HG03108 (cell line): ENCODE data around the gene CSTPP1.

Source experiments
- ATAC-seq: cut with Tn5 transposase; IDR thresholded peaks from one replicate; pipeline ENCODE4 v1.9.1; 2021; ENCODE audit warnings: moderate library complexity; ENCODE audit not compliant: unreplicated experiment

Gene CSTPP1

DNA sequence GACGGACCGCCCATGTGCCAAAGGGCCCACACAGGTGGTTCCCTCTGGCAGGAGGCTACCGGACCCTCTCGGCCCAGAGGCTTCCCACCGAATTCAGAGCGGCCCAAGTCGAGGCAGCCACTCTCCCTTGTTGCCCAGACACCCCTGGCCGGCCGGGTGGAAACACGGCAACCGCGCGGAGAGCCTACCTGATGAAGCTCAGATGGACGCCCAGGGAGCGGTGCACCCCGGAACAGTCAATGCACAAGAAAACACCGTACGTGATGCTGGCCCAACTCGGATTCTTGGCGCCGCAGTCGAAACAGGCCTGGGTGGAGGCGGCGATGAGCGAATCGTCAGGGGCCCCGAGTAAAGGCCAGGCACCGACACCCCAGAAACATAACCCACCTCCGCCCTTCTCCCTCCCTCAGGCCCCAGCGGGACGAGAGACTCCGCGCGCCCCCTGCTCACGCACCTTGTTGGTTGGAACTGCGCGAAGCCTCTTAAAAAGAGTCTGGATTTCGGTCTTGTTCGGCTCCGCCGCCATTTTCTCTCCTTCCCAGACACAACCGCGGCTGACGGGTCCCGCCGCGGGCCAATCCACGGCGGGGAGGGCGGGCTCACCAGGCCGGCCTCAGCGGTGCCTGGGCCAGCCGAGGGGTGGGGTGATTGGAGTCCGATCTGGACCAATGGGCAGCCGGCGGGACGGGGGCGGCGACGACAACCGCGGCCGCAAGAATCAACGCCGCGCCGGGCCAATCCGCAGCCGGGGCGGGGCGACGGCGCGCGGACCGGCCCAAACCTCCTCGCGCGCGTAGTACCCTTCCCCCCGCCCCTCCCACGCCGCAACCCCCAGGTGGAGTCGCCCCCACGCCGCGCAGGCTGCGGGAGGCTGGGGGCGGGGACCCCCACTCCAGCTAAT is 240.0 kb downstream of the CSTPP1 start, which contains the start of gene ARFGAP2:
Gene ARFGAP2, minus strand, starts transcription at position 552 of the 901 bp plus-strand sequence. Its CDS starts 26 bp downstream, at position 526.
- peak; percentile 92 for ATAC-seq

DNA sequence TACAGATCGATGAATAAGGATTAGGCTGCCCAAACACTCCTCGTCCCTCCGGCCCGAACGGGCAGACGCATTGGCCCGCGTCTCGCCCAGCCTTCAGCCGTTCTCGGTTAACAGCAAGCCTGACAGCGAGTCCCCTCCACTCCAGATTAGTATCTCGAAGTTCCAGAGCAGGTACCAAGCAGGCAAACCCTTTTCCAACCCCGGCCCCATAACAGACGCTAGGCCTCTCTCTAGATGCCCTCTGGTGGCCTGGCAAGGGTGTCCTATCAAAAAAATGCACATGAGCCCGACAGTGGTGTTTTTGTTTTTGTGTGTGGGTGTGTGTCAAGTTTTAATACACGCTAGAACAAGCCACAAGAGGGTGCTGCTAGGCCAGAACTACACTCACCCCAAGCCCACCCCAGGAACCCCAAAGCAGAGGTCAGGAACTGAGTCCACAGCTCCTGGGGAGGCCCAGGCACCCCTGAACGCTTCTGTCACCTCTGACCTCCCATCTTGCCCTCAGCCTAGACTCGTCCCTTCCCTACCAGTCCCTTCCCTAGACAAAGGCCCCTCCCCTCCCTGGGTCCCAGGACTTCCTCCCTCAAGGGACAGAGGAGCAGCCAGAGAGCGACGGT is 240.8 kb downstream of the CSTPP1 start:
- ATAC-seq, result peak; percentile 35

DNA sequence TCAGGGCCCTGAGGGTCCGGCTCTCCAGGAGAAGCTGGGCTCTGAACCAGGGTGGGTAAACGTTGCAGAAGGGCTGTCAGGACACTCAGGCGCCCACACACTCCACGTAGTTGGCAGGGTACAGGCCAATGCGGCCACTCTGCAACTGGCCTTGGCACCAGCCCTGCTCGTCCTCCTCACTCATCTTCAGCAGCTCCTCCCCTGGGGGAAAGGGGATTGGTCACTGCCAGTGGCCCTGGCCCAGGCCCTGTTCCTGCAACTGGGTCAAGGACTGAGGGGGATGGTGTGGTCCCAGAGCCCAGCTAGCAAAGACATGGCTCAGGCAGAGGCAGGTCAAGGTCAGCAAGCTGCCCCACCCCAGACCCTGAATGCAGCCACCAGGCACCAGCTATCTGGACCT is 241.3 kb downstream of the CSTPP1 start:
- ATAC-seq, result no peak

DNA sequence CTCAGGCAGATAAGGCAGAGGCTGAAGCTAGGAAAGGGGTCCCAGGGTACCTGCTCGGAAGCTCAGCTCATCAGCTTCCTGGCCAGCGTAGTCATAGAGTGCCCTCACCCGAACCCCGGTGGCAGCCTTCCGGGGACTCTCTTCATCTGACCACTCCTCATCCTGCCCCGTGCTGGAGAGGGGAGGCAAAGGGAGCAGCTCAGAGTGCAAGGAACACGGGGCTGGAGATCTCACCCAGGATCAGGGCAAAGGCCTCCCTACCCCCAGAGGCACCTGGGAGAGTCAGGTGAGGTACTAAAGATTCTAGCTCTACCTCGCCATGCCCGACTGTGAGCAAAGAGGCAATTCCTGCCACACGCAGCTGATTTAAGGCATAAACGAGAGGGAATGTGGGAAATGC is 241.8 kb downstream of the CSTPP1 start:
- ATAC-seq, result no peak

DNA sequence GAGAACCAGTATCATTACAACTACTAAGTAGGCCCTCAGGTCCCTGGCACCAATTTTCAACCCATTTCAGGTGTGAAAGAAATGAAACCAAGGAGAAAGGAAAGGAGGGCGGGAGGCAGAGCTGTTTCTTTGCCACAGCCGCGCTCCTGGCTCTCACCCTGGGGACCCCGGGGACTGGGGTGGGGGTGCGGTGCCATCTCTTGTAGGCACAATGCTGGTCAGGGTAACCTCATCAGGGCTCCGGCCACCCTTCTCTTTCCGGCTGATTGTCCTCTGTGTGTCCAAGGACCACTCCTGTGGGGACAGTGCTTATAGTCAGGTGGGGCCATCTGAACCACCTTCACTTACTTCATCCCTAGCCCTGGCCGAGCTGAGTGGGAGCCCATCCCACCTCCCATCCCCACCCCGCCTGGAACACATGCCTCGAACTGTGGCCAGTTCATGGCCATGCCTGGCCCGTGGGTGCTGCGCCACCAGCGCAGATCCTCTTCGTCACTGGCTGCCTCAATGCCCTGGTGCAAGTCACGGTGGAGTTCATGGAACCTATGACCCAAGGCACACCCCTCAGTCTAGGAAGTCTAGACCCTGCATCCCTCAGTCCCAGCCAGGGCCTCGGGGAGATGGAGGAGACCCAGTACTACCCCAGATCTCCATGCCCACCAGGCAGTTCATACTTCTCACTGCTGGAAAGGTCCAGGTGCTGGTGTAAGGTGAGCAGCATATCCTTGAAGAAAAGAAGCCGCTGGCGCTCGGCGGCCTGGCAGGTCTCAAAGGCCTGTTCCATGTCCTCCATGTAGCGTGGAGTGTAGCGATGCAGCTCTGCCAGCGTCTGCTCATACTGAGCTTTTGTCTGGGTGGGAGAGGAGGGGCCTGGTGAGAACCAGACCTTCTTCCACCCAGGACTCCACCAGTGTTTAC is 242.4 kb downstream of the CSTPP1 start:
- no peak for ATAC-seq

DNA sequence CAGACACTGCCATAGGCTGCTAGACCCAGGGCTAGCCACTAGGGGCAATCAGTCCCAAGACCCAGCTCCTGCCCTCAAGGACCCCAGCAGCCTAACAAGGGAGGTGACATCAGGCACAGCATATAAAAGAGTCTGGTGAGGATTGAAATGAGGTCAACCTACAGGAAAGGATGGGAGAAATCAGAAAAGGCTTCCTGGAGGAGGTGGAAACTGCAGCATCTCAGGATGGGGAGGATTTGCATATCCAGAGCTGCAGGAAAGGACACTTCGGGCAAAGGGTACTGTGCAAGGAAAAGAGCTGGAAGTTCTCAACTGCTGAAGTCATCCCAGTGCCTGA is 243.1 kb downstream of the CSTPP1 start:
- ATAC-seq, result no peak

DNA sequence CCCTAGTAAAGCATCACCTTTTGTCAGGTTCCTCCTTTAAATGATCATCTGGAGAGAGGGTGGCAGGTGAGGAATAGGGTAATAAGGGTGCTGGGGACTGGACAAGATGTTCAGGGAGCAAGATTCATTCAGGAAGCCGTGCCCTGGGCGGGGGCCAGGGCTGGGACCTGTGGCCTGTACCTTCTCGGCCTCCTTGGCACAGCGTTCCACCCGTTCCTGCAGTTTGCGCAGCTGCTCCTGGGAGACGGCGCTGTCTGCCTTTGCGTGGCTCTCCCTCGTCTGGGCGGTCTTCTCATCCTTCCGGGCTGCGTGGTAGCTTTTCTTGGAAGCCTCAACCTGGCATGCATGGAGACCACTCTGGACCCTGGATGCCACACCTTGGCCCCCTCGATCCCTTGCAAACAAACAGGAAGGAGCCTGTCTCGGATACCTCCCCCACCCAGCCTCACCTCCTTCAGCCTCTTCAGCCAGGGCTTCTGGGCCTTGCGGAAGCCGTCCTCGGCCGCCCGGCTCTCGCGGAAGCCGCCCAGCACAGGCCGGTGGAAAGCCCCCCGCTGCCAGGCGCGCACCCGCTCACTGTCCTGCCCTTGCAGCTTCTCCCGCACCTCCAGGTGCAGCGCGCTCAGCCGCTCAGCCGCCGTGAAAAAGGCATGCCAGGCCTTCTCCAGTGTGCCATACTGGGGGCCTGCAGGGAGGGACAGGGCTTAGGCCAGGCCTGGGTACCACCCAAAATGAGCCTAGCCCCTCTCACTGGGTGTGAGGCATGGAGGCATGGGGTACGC is 243.6 kb downstream of the CSTPP1 start:
- ATAC-seq, result no peak

DNA sequence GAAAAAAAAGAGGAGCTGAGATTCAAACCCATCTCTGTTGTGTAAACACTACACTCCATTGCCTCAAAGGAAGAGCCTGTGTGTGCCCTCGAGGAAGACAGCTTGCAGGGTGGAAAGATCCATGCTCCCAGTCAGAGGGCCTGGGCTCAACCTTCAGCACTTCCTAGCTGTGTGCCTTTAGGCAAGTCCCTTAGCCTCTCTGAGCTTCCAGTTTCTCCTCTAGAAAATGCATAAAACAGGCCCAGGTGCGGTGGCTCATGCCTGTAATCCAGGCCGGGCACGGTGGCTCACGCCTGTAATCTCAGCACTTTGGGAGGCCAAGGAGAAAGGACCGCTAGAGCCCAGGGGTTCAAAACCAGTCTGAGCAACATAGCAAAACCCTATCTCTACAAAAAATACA is 244.7 kb downstream of the CSTPP1 start:
- ATAC-seq, result no peak

DNA sequence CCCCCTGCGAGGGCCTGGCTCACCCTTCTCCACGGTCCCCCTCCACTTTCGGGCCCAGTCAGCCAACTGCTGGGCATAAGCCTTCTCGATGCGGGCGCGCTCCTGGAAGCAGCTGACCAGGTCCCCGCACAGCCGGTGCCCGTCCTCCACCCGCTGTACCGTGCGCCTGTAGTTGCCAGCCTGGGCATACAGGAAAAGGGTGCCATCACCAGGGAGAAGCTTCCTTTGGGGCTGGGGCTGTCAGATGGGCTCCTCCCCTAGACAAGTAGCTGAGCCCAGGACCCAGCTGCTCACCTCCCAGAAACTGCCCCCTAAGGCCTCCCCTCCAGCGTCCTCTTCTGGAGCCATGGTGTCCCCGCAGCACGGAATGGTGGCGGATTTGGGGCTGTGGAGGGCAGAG is 245.8 kb downstream of the CSTPP1 start:
- ATAC-seq, result no peak

DNA sequence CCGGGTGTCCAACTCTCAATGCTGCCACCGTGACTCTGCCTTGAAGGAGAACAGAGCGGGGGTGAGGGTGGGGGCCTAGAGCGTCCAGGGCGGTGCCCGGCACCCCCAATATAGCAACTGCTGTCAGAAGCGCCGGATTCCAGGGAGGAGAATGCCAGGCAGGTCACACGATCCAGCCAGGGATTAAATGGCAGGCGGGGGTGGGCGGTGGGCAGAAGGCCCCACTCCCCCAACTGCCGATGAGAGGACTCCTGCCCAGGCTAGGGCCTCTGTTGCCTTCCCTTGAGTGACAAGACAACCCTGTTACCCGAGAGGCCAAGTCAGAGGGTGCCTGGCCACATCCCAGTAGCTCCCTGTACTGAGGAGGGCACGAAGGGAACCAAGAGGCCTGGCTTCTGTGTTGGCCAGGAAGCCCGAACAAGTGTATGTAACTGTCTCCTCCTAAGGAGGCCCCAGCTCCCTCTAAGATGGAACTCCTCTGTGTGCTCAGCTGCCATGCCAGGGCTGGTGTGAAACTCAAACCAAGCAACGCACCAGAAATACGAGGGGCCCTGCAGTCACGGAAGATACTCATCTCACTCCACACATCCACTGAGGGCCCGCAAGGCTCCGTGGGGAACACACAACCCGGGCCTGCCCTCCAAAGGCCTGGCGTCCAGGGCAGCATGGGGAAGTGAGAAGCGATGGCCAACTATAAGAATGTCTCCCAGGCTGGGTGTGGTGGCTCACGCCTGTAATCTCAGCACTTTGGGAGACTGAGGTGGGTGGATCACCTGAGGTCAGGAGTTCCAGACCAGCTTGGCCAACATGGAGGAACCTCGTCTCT is 246.7 kb downstream of the CSTPP1 start:
- no peak for ATAC-seq

DNA sequence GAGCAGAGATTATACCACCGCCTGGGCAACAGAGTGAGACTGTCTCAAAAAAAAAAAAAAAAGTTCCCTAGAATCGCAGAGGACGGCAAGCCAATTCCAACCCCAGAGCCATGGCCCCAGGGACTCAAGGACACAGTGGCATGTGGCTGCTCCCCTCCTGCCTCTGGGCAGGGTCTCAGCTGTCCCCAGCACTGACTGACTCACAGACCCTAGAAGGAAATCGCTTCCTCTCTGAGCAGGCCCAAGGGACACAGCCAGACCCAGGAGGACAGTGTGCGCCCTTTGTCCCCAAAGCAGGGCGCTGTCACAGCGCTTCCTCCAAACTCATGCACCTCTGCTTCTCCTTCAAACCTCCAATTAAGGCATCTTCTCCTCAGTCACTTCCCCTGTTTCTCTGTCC is 247.4 kb downstream of the CSTPP1 start:
- ATAC-seq, result no peak

DNA sequence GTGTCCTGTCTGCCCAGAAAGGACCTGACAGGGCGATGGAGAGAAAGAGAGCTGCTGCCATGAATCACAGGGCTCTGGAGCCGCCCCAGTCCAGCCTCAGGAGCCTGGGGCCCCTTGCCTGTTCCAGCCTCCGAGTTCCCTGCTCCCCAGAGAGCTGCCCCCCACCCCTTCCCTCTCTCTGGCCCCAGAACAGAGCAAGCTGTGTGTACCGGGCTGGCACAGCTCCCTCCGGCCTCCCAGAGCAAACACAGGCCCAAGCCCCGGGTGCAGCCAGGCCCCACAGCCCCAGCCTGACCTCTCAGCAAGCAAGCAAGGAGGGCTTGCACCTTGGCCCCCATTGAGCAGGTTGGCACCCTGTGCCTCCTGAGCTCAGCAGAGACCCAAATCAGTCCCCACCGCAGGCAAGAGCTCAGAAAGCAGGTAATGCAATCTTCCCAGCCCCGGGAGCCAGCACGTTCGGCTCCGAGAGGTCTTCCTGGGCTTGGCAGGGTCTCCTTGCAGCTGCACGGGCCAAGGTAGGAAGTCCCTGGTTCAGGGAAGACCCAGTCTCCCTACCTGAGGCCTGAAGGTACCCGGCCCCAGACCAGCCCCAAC is 248.2 kb downstream of the CSTPP1 start:
- ATAC-seq, result no peak

DNA sequence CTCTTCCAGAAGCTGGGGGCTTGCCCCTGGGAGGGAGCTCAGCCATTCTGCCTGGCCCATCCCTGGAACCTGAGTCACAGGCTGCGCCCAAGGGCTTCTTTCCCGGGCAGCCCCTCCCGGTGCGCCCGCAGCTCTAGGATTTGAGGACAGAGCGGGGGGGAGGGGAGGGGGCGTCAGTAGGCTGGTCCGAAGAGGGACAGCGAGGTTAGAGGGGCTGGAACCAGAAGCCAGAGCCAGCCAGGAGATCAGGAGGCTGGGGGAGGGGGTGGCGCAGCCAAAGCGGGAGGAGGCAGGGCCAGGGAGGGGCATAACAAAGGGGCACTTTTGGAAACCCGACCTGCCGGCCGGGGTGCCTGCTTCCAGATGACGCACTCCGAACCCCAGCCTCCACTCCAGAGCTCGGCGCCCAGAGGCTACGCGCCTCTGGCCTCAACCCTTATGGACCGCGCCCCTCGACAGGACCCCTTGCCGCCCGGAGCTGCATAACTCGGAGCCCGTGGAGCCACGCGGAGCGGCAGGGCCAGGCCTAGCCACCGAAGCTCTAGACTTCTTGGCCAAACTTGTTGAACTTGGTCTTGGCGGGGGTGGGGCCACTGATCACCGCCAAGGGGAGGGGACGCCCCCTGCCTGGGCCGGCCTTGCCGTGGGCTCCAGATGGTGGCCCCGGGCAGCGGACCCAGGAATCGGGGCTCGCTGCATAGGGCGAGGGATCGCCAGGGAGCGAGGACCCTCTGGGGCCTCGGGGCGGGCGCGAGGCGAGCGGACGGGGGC is 248.9 kb downstream of the CSTPP1 start:
- no peak for ATAC-seq

DNA sequence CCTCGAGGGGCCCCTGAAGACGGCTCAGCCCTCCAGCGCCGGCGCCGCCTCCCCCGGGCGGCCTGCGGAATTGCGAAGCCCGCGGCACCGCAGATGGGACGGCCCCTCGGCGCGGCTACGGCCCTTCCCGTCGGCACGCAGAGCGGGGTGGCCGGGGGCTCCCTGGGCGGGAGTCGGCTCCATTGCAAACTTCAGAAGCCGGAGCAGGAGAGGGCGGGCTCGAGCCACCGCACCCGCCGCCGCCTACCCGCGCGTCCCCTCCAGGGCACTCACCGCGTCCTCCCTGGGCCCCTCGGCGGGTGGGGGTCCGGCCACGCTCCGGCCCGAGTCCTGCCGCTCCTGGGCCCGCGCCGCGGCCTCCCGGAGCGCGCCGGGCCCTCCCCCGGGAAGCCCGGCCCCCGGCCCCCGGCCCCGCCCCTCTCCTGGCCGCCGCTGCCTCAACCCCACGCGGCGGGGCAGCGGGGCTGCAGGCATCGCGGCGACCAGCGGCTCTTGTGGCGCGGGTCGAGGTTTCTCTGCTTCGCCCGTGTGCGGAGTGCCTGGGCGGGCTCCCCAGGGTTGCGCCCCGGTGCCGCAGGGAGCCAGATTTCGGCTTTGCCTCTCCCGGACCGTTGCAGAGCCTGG is 249.6 kb downstream of the CSTPP1 start, which contains the start of gene PACSIN3:
Gene PACSIN3, minus strand, starts transcription at position 359 of the 624 bp plus-strand sequence. CDS start 3,707 bp downstream, outside the sequence.
- ATAC-seq, result no peak

DNA sequence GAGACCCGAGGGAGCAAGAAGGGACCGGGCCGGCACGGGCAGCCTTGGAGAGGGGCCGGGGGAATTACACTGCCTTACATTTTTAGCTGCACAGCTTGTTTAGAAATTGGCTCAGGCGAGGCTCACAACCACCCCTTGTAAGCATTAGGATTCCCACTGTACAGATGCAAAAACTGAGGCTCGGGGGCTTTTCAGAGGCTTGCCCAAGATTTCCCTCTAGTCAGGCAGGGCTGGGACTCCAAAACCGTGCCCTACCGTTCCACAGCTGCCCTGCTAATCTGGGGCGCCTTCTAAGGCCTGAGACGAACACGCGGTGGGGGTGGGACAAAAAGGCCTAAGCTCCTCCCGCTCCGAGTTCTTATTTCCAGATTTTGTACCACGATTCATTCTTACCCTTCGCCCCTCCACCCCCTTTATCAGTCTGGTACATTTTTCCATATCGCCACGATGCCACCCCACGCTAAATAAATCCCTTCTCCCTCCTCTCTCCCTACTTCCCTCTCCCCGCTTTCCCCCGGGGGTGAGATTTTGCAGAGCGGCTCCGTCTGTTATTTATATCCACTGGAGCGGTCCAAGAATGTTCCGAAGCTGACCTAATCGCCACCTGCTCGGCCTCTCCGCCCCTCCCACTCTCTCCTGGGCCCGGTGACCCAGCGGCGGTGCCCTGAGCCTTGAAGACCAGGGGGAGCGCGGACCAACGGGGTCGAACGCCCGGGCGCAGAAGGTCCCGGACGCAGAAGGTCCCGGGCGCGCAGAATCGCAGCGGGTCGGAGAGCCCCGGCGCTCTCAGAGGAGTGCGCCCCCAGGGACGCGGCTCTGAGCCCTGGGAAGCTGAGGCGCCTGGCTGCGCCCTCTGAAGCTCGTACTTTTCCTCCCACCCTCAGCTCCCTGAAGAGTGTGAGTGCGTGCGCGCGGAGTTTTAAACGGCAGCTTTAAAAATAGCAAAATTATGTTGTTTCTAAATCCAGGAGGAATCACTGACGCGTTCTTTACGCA is 250.4 kb downstream of the CSTPP1 start:
- no peak for ATAC-seq

DNA sequence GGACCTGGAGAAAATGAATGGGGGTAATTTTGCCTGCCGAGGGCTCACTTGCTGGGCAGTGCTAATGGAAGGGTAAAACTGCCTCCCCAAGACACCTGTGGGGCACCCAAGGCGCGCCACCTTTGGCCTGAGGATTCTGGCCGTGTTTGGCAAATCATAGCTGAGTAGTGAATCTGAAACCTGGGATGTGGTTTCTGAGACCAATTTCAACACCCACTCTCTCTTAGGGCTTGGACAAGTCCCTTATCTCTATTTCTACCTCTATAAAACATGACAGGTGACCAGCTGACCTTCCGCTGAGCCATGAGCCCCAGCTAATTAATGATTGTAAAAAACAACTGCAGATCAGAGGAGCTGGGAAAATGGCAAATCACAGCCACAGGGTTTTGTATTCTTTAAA is 251.2 kb downstream of the CSTPP1 start:
- ATAC-seq, result no peak

DNA sequence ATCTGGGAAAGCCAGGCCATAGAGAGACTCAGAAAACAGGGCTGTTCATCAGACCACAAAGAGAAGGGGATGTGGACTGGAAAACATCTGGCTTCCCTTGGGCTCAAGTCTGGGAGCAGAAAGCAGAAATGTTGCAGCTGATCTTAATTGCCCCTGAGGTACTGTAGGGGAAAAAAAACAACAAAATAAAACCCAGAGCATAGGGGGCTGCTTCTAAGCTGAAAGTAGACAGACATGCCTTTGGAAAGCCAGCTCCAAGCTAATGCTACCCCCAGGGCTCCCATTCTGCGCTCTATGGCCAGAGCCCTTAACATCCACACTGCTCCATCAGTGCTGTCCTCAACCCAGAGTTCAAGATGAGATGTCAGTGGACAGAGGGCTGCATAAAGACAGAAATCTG is 251.7 kb downstream of the CSTPP1 start:
- no peak for ATAC-seq
